IPS-20b (cell line): ENCODE results near the gene ELANE.
"Not testable (repeated sequence)": the region's sequence is repeated elsewhere in the genome, so short reads cannot be mapped to it uniquely, and the experiment has no call there.

Experiments used
- H3K27ac ChIP-seq: one replicate; pipeline ENCODE4 v1.5.1; 2013; ENCODE audit warnings: low read length
- H3K27me3 ChIP-seq: 2 replicates; pipeline ENCODE4 v1.6.1; 2013; ENCODE audit warnings: mild to moderate bottlenecking, low read length, inconsistent platforms; ENCODE audit not compliant: insufficient read depth
- H3K36me3 ChIP-seq: 2 replicates; pipeline ENCODE4 v1.6.1; 2013; ENCODE audit warnings: low read depth, mild to moderate bottlenecking, inconsistent platforms, low read length, moderate library complexity; ENCODE audit not compliant: insufficient read depth
- H3K4me1 ChIP-seq: 2 replicates; pipeline ENCODE4 v1.6.1; 2013; ENCODE audit warnings: mild to moderate bottlenecking, control low read depth, inconsistent platforms, low read length, moderate library complexity; ENCODE audit not compliant: insufficient read depth
- H3K4me3 ChIP-seq: 2 replicates; pipeline ENCODE4 v1.5.1; 2013; ENCODE audit warnings: mild to moderate bottlenecking, low read length, inconsistent platforms
- H3K9ac ChIP-seq: 2 replicates; pipeline ENCODE4 v1.6.1; 2013; ENCODE audit warnings: low read depth, mild to moderate bottlenecking, inconsistent platforms, low read length, moderate library complexity
- H3K9me3 ChIP-seq: 2 replicates; pipeline ENCODE4 v1.6.1; 2013; ENCODE audit warnings: mild to moderate bottlenecking, low read depth, low read length, inconsistent platforms; ENCODE audit not compliant: insufficient read depth

ELANE gene

DNA sequence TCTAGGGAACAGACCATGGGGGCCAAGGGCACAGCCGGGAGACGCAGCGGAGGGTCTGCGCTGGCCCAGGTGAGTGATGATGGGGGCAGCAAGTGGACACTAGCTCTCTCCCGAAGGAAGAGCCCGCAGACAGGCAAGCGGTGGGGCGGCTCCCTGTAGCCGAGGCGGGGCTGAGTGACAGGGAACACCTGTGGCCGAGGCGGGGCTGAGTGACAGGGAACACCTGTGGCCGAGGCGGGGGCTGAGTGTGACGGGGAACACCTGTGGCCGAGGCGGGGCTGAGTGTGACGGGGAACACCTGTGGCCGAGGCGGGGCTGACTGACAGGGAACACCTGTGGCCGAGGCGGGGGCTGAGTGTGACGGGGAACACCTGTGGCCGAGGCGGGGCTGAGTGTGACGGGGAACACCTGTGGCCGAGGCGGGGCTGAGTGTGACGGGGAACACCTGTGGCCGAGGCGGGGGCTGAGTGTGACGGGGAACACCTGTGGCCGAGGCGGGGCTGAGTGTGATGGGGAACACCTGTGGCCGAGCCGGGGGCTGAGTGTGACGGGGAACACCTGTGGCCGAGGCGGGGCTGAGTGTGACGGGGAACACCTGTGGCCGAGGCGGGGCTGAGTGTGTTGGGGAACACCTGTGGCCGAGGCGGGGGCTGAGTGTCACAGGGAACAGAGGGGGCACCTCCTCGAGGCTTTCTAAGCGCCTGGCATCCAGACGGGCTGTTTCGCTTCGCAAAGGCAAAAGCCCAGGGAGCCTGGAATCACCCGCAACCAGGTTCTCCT is 39.5 kb downstream of the ELANE start:
- H3K9me3 ChIP-seq, H3K27me3 ChIP-seq, H3K27ac ChIP-seq, H3K4me1 ChIP-seq: not testable (repeated sequence)
- H3K4me3 ChIP-seq, result peak overlapping the region; percentile 84; the same call in 1 of the 2 replicates
- peaks cover 34% of the 10 kb centered on the region for H3K36me3 ChIP-seq
- peak overlapping the region; percentile 76; the same call in 1 of the 2 replicates for H3K9ac ChIP-seq

DNA sequence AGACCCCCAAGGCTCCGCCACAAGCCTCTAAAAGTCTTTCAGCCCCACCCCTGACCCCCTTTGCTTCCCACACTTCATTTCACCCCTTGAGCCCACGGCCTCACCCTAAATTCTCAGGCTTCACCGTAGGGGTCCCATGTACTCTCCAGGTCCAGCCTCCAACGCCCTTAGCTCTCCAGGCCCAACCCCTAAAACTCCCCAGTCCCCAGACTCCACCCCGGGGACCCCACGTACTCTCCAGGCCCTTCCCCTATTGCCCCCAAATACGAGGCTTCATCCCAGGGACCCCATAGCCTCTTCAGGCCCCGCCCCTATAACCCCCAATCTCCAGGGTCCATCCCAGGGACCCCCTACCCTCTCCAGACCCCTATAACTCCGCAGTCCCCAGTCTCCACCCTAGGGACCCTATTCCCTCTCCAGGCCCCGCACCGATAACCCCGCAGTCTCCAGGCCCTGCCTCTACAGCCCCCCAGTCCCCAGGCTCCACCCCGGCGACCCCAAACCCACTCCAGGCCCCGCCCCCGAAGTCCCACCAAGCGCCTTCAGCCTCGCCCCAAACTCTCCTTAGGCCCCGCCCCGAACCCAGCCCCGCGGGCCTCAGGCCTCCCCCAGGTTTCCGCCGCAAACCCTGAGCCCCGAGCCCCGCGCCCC is 40.3 kb downstream of the ELANE start:
- peak overlapping the region; percentile 84 for H3K4me3 ChIP-seq
- no peak overlapping the region for H3K27ac ChIP-seq
- no peaks in the 10 kb centered on the region for H3K4me1 ChIP-seq
- H3K9ac ChIP-seq, result peak overlapping the region; percentile 76; the same call in 1 of the 2 replicates
- H3K36me3 ChIP-seq, result peaks cover 35% of the 10 kb centered on the region
- no peaks in the 10 kb centered on the region for H3K9me3 ChIP-seq
- no peaks in the 10 kb centered on the region for H3K27me3 ChIP-seq

DNA sequence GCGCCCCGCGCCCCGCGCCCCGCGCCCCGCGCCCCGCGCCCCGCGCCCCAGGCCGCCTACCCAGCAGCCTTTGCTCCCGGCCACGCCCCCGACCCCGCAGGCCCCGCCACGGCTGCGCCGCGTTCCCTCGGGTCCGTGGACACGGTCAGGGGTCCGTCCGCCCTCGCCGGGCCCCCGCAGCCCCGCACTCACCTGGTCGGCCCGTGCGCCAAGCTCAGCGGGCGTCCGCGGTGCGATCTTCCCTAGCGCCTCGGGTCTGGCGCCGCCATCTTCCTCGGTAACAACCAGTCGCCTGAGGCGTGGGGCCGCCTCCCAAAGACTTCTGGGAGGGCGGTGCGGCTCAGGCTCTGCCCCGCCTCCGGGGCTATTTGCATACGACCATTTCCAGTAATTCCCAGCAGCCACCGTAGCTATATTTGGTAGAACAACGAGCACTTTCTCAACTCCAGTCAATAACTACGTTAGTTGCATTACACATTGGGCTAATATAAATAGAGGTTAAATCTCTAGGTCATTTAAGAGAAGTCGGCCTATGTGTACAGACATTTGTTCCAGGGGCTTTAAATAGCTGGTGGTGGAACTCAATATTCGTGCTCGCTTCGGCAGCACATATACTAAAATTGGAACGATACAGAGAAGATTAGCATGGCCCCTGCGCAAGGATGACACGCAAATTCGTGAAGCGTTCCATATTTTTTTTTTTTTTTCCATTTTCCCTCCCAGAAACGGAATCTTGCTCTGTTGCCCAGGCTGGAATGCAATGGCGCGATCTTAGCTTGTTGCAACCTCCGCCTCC is 41.0 kb downstream of the ELANE start, which contains the start of the genes MED16 and RNU6-9:
Gene MED16, minus strand, starts transcription at position 294 of the 796 bp plus-strand sequence. CDS start 2,056 bp downstream, outside the sequence.
Gene RNU6-9, plus strand, starts transcription at position 591 of the 796 bp plus-strand sequence.
- no peaks in the 10 kb centered on the region for H3K4me1 ChIP-seq
- H3K27me3 ChIP-seq, result no peaks in the 10 kb centered on the region
- peak within 1 kb of the TSS; percentile 84 for H3K4me3 ChIP-seq
- peak within 1 kb of the TSS; percentile 75 for H3K27ac ChIP-seq
- H3K9ac ChIP-seq, result peak within 1 kb of the TSS; percentile 76
- no peaks in the 10 kb centered on the region for H3K9me3 ChIP-seq
- peaks cover 33% of the 10 kb centered on the region for H3K36me3 ChIP-seq

DNA sequence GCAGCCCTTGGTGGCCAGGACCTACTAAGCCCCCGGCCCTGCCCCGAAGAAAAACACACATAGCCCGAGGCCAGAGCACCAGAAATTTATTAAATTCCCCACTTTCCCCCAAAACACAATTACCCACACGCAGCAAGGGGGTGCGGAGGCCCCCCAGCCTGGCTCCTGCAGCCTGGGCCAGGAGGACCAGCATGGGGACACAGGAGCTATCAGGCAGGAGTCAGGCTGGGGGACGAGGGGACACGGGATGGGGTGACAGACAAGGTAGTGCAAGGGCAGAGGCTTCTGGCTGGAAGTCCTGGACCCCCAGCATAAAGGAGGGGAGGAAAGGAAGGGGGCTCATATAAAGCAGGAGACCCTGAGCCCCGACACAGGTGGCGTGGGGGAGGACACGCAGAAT is 44.3 kb downstream of the ELANE start:
- no peak overlapping the region for H3K9ac ChIP-seq
- no peaks in the 10 kb centered on the region for H3K9me3 ChIP-seq
- H3K27ac ChIP-seq, result no peak overlapping the region
- no peaks in the 10 kb centered on the region for H3K4me1 ChIP-seq
- no peaks in the 10 kb centered on the region for H3K27me3 ChIP-seq
- no peak overlapping the region for H3K4me3 ChIP-seq
- H3K36me3 ChIP-seq, result peaks cover 21% of the 10 kb centered on the region; the same call in 1 of the 2 replicates

GRCh38 chr19:896999-897398 is 44.9 kb downstream of the ELANE start:
- Histone ChIP-seq H3K4me1 (no peaks in the 10 kb centered on the region), H3K27me3 (no peaks in the 10 kb centered on the region), H3K9ac (no peak overlapping the region), H3K9me3 (no peaks in the 10 kb centered on the region), H3K36me3 (peaks cover 21% of the 10 kb centered on the region; the same call in 1 of the 2 replicates), H3K4me3 (no peak overlapping the region), H3K27ac (no peak overlapping the region)

GRCh38 chr19:897442-898039 is 45.4 kb downstream of the ELANE start:
- Histone ChIP-seq H3K27ac (no peak overlapping the region), H3K36me3 (peaks cover 21% of the 10 kb centered on the region; the same call in 1 of the 2 replicates), H3K4me1 (no peaks in the 10 kb centered on the region), H3K27me3 (no peaks in the 10 kb centered on the region), H3K9me3 (no peaks in the 10 kb centered on the region), H3K4me3 (no peak overlapping the region), H3K9ac (no peak overlapping the region)

- Histone ChIP-seq H3K27me3 (no peaks in the 10 kb centered on the region), H3K4me1 (no peaks in the 10 kb centered on the region), H3K9ac (no peak overlapping the region), H3K4me3 (no peak overlapping the region), H3K27ac (no peak overlapping the region), H3K36me3 (peaks cover 21% of the 10 kb centered on the region; the same call in 1 of the 2 replicates), H3K9me3 (no peaks in the 10 kb centered on the region)
These were observed 46.6 kb downstream of the ELANE start for GRCh38 chr19:898663-899062.

DNA sequence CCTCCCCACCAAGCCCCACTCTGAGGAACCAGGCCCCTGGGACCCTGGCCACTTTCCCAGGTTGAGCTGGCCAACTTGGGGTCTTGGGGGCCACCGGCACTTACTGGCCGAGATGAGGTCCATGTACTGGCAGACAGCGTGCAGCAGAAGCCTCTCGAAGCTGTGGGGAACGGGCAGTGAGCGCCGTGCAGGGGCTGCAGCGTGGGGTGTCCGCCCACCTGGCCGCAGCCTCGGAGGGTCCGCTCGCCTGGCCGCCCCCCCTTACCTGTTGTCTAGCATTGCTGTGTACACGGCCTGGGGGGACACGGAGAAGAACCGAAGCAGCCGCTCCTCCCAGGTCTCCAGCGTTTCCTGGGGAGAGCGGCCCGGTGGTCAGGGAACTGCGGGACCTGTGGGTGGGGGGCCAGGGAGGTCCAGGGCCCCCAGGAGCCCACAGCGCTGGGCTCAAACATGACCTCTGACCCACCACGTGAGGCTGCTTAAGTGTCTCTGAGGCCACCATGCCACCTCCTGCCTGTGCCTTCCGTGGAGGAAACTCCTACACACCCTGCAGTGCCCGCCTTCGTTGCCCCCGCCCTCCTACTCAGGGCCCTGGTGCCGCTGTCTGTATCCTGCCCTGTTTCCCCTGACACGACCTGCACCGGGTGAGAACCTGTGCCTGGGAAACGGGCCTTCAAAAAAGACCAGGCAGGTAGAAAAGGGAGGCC is 47.4 kb downstream of the ELANE start:
- Histone ChIP-seq H3K36me3 (peaks cover 21% of the 10 kb centered on the region; the same call in 1 of the 2 replicates), H3K4me3 (no peak overlapping the region), H3K9ac (no peak overlapping the region), H3K27ac (no peak overlapping the region), H3K4me1 (no peaks in the 10 kb centered on the region), H3K9me3 (no peaks in the 10 kb centered on the region), H3K27me3 (no peaks in the 10 kb centered on the region)

DNA sequence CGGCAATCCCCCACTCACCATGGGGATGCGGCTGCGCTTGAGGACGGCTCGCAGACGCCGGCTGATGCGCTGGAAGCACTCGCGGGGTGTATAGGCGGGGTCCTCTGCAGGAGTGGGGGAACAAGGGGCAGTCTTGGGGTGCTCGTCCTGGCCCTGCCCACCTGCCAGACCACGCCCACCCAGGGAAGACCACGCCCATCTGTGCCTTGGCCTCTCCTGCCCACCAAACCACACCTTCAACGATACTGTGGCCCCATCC is 47.9 kb downstream of the ELANE start:
- H3K27ac ChIP-seq, result no peak overlapping the region
- H3K9ac ChIP-seq, result no peak overlapping the region
- no peak overlapping the region for H3K4me3 ChIP-seq
- no peaks in the 10 kb centered on the region for H3K9me3 ChIP-seq
- H3K36me3 ChIP-seq, result peaks cover 21% of the 10 kb centered on the region; the same call in 1 of the 2 replicates
- no peaks in the 10 kb centered on the region for H3K4me1 ChIP-seq
- no peaks in the 10 kb centered on the region for H3K27me3 ChIP-seq

- H3K27me3 ChIP-seq, result no peaks in the 10 kb centered on the region
- no peaks in the 10 kb centered on the region for H3K4me1 ChIP-seq
- no peak overlapping the region for H3K9ac ChIP-seq
- no peak overlapping the region for H3K4me3 ChIP-seq
- H3K27ac ChIP-seq, result no peak overlapping the region
- no peaks in the 10 kb centered on the region for H3K9me3 ChIP-seq
- peaks cover 21% of the 10 kb centered on the region; the same call in 1 of the 2 replicates for H3K36me3 ChIP-seq
These were observed 48.4 kb downstream of the ELANE start for GRCh38 chr19:900302-901111.
